ENCODE results near the gene MTHFSD.

The MTHFSD gene

DNA sequence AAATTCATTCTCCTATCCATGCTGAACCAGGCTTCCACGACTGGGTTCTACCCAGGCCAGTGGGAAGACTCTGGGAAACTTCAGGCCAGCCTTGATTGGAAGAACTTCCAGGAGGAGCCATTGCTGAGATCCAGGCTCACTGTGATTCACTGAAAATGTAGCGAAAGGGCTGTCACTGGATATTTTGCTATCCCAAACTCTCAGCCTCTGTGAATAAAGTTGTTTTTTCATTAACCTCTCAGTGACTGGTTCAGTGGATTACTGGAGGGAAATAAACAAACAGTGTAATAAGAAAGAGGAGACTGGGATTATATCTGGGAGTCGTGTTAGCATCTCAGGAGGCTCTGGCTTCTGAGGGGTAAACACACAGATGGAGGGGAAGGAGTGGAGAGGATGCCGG, 26.4 kb upstream of the MTHFSD start:
- no peak for TF ChIP-seq TEAD4 (IDR thresholded peaks at IDR 0.05)

DNA sequence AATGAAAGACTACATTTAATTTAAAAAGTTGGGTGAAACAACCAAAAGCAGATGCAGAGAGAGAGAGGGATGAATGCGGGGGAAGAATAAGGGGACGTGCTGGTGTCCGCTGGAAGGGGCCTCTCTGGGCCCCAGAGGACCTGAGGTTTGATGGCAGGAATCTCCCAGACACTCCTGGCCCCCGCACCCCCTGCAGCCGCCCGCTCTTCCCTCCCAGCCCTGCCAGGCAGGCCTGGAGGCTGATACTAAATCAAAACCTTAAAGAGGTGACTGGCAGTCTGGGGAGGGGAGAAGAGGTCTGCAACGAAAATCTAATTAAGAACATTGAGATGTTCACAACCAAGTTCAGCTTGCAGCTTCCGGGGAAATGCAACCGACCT, 25.7 kb upstream of the MTHFSD start:
- TF ChIP-seq NFIC (IDR thresholded peaks at IDR 0.05), result no peak
- no peak for TF ChIP-seq CEBPB (IDR thresholded peaks at IDR 0.05)
- no peak for TF ChIP-seq FOXM1 (IDR thresholded peaks at IDR 0.05; ENCODE audit: borderline replicate concordance, low read depth)
- no peak for TF ChIP-seq RAD21 (IDR thresholded peaks at IDR 0.05; ENCODE audit: low read depth)
- TF ChIP-seq EGR1 (IDR thresholded peaks at IDR 0.05), result no peak
- TF ChIP-seq, protein P1, sequence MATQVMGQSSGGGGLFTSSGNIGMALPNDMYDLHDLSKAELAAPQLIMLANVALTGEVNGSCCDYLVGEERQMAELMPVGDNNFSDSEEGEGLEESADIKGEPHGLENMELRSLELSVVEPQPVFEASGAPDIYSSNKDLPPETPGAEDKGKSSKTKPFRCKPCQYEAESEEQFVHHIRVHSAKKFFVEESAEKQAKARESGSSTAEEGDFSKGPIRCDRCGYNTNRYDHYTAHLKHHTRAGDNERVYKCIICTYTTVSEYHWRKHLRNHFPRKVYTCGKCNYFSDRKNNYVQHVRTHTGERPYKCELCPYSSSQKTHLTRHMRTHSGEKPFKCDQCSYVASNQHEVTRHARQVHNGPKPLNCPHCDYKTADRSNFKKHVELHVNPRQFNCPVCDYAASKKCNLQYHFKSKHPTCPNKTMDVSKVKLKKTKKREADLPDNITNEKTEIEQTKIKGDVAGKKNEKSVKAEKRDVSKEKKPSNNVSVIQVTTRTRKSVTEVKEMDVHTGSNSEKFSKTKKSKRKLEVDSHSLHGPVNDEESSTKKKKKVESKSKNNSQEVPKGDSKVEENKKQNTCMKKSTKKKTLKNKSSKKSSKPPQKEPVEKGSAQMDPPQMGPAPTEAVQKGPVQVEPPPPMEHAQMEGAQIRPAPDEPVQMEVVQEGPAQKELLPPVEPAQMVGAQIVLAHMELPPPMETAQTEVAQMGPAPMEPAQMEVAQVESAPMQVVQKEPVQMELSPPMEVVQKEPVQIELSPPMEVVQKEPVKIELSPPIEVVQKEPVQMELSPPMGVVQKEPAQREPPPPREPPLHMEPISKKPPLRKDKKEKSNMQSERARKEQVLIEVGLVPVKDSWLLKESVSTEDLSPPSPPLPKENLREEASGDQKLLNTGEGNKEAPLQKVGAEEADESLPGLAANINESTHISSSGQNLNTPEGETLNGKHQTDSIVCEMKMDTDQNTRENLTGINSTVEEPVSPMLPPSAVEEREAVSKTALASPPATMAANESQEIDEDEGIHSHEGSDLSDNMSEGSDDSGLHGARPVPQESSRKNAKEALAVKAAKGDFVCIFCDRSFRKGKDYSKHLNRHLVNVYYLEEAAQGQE (IDR thresholded peaks at IDR 0.05; ENCODE audit: low read depth), result no peak
- TF ChIP-seq, protein P2, sequence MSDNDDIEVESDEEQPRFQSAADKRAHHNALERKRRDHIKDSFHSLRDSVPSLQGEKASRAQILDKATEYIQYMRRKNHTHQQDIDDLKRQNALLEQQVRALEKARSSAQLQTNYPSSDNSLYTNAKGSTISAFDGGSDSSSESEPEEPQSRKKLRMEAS (IDR thresholded peaks at IDR 0.05), result no peak
- TF ChIP-seq YY1 (IDR thresholded peaks at IDR 0.05; ENCODE audit: low read depth), result no peak

DNA sequence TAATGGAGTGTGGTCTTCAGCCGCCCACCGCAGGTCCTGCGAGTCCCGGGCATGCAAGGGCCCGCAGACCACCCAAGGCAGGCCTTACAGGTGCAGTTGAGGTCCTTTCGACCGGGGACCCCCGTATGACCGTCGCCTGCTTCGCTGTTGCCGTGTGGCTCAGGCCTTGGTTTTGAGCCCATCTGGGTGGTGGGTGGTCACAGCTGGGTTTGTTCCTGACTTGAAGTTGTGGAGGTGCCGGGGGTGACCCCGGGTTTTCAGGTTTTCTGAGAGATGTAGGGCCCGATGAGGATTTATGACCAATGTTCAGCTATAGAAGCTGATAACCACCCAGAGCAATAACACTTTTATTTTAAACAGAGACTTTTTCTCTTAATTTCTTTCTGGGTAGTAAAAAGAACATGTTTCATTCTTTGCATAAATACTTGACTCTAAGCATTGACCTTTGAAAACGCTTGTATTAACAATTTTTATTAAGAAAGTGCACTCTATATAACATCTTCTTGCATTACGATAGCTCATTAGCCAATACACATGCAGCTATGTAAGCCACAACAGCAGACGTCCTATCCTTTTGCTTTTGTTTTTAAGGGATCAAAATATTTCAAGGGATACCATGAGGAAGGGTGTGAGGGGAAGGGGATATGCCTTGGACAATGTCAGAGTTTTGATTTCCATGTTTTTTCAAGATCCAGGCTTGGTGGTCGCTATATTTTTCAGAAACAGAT, 25.2 kb upstream of the MTHFSD start:
- TF ChIP-seq ZBTB7A (IDR thresholded peaks at IDR 0.05; ENCODE audit: low read depth), result no peak
- no peak for TF ChIP-seq YY1 (IDR thresholded peaks at IDR 0.05; ENCODE audit: low read depth)
- no peak for TF ChIP-seq TCF12 (IDR thresholded peaks at IDR 0.05; ENCODE audit: low read depth)
- TF ChIP-seq, protein P2 (IDR thresholded peaks at IDR 0.05), result no peak
- no peak for TF ChIP-seq NFIC (IDR thresholded peaks at IDR 0.05)
- TF ChIP-seq, protein P1 (IDR thresholded peaks at IDR 0.05; ENCODE audit: low read depth), result no peak

DNA sequence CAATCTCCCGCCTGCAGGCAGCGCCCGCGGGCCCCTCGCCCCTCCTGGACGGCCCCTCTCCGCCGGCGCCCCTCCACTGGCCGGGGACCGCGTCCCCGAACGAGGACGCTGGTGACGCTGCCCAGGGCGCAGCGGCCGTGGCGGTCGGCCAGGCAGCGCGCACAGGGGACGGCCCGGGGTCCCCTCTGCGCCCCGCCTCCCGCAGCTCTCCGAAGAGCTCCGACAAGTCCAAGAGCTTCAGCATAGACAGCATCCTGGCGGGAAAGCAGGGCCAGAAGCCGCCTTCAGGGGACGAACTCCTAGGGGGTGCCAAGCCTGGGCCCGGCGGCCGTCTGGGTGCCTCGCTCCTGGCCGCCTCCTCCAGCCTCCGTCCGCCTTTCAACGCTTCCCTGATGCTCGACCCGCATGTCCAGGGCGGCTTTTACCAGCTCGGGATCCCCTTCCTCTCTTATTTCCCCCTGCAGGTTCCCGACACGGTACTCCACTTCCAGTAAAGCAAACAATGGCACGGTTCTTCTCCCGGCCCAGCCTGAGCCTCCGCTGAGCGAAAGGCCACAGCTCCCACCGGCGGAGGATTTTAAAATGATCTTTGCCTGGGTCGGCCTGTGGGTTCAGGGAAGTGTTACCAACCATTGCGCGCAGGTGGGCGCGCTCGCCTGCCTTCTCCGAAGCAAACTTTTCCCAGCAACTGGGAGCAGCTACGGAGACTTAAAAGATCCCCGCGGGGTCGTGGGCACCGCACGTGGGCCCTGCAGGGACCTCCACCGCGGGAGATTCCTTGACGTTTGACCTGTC, 24.4 kb upstream of the MTHFSD start:
- TF ChIP-seq ZBTB7A (IDR thresholded peaks at IDR 0.05; ENCODE audit: low read depth) (no peak), EP300 (IDR thresholded peaks at IDR 0.05; ENCODE audit: borderline replicate concordance) (no peak), TEAD4 (IDR thresholded peaks at IDR 0.05) (no peak), NFIC (IDR thresholded peaks at IDR 0.05) (no peak), TCF12 (IDR thresholded peaks at IDR 0.05; ENCODE audit: low read depth) (no peak), YY1 (IDR thresholded peaks at IDR 0.05; ENCODE audit: low read depth) (no peak), FOXM1 (IDR thresholded peaks at IDR 0.05; ENCODE audit: borderline replicate concordance, low read depth) (no peak), TAF1 (IDR thresholded peaks at IDR 0.05; ENCODE audit: low read depth) (no peak), RAD21 (IDR thresholded peaks at IDR 0.05; ENCODE audit: low read depth) (no peak)
- TF ChIP-seq, protein P1 (IDR thresholded peaks at IDR 0.05; ENCODE audit: low read depth), result no peak
- TF ChIP-seq, protein P3, sequence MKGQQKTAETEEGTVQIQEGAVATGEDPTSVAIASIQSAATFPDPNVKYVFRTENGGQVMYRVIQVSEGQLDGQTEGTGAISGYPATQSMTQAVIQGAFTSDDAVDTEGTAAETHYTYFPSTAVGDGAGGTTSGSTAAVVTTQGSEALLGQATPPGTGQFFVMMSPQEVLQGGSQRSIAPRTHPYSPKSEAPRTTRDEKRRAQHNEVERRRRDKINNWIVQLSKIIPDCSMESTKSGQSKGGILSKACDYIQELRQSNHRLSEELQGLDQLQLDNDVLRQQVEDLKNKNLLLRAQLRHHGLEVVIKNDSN (IDR thresholded peaks at IDR 0.05), result no peak
- TF ChIP-seq, protein P2 (IDR thresholded peaks at IDR 0.05), result no peak

Data from Ishikawa (cell line).